ENCODE results near the gene ZCCHC7. TPM values are rescaled to one million over a fixed set of nuclear protein-coding genes. Genes with fewer than 3 reads are reported as not detected.

The ZCCHC7 gene
- polyA plus RNA-seq, 1 donor from 2014 or later = 10.9 TPM

DNA sequence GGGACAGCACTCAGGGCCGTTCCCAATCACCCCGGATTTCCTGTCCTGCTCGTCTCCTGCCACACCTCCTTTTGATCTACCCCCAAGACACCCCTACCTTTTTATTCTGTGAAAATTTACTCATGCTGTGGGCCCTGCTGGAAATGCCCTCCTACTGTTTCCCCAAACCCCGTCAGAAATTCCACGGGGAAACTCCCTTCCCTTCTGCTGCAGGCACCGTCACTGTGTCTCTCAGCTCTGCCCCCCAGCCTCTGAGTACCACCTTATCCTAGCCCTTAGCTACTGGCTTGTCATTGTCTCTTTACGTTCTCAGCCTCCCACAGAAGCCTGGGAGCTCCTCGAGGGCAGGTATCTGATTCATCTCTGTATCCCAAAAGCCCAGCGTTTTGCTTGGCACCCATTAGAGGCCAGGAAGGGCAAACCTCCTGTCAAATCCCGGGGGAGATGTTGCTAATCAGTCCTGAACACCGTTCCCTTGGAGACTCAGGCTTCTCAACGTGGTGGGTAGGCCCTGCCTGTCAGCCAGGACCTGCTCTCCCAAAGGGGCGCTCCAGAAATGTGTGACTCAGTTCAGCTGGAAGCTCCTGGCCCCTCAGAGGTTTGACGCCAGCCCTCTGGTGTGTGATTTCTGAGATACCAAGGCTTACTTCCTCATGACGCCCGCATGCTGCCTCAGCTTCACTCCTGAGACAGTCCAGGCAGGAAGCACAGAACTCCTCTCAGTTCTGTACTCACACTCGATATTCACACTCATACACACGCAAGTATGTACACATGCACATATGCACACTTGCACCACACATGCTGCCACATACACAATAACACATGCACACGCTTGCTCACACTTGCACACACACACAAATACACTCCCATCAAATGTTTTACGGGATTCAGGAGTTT is 251.4 kb downstream of the ZCCHC7 start:
- Histone ChIP-seq H3K79me2 (replicated peaks; ENCODE audit: insufficient read depth, low read length) (no peaks in the 10 kb centered on the region), H3K27me3 (ENCODE audit: insufficient read depth, low read depth, low read length) (no peaks in the 10 kb centered on the region), H3K9me2 (ENCODE audit: insufficient read depth, low read length) (no peaks in the 10 kb centered on the region), H4K20me1 (ENCODE audit: insufficient read depth) (no peaks in the 10 kb centered on the region), H3K4me3 (ENCODE audit: low read length) (no peak overlapping the region), H3K36me3 (ENCODE audit: insufficient read depth, low read length) (no peaks in the 10 kb centered on the region), H3K4me2 (ENCODE audit: low read length) (no peak overlapping the region), H3K27ac (ENCODE audit: low read length) (no peak overlapping the region), H2AFZ (ENCODE audit: low read depth, low read length) (no peak overlapping the region), H3F3A (ENCODE audit: insufficient read depth, low read length, poor library complexity, severe bottlenecking) (no peaks in the 10 kb centered on the region), H3K9me3 (ENCODE audit: low read length) (no peaks in the 10 kb centered on the region), H3K9ac (ENCODE audit: low read length) (no peak overlapping the region)
- TF ChIP-seq RAD21 (conservative IDR thresholded peaks at IDR 0.05) = no peak
- TF ChIP-seq REST (IDR thresholded peaks at IDR 0.05; ENCODE audit: borderline replicate concordance) = no peak
- TF ChIP-seq, protein P1, sequence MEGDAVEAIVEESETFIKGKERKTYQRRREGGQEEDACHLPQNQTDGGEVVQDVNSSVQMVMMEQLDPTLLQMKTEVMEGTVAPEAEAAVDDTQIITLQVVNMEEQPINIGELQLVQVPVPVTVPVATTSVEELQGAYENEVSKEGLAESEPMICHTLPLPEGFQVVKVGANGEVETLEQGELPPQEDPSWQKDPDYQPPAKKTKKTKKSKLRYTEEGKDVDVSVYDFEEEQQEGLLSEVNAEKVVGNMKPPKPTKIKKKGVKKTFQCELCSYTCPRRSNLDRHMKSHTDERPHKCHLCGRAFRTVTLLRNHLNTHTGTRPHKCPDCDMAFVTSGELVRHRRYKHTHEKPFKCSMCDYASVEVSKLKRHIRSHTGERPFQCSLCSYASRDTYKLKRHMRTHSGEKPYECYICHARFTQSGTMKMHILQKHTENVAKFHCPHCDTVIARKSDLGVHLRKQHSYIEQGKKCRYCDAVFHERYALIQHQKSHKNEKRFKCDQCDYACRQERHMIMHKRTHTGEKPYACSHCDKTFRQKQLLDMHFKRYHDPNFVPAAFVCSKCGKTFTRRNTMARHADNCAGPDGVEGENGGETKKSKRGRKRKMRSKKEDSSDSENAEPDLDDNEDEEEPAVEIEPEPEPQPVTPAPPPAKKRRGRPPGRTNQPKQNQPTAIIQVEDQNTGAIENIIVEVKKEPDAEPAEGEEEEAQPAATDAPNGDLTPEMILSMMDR (IDR thresholded peaks at IDR 0.05; ENCODE audit: poor library complexity, severe bottlenecking) = no peak

GRCh38 chr9:37372839-37373238 is 252.5 kb downstream of the ZCCHC7 start:
- no peaks in the 10 kb centered on the region for H3K36me3 ChIP-seq (ENCODE audit: insufficient read depth, low read length)
- no peak overlapping the region for H3K4me3 ChIP-seq (ENCODE audit: low read length)
- H3F3A ChIP-seq (ENCODE audit: insufficient read depth, low read length, poor library complexity, severe bottlenecking) = no peaks in the 10 kb centered on the region
- H3K27me3 ChIP-seq (ENCODE audit: insufficient read depth, low read depth, low read length) = no peaks in the 10 kb centered on the region
- H3K79me2 ChIP-seq (replicated peaks; ENCODE audit: insufficient read depth, low read length) = no peaks in the 10 kb centered on the region
- TF ChIP-seq, protein P1 (IDR thresholded peaks at IDR 0.05; ENCODE audit: poor library complexity, severe bottlenecking) = no peak
- TF ChIP-seq EZH2 (IDR thresholded peaks at IDR 0.05; ENCODE audit: borderline replicate concordance, insufficient read depth, low read length, poor library complexity, severe bottlenecking) = no peak
- TF ChIP-seq SMC3 (conservative IDR thresholded peaks at IDR 0.05; ENCODE audit: poor library complexity) = no peak
- no peak for TF ChIP-seq REST (IDR thresholded peaks at IDR 0.05; ENCODE audit: borderline replicate concordance)
- TF ChIP-seq RAD21 (conservative IDR thresholded peaks at IDR 0.05) = no peak
- no peak for TF ChIP-seq EP300 (conservative IDR thresholded peaks at IDR 0.05; ENCODE audit: poor library complexity, severe bottlenecking)
- TF ChIP-seq MXI1 (conservative IDR thresholded peaks at IDR 0.05; ENCODE audit: poor library complexity, severe bottlenecking) = no peak
- H3K9me2 ChIP-seq (ENCODE audit: insufficient read depth, low read length) = no peaks in the 10 kb centered on the region
- no peak overlapping the region for H3K27ac ChIP-seq (ENCODE audit: low read length)
- H3K9me3 ChIP-seq (ENCODE audit: low read length) = no peaks in the 10 kb centered on the region
- H4K20me1 ChIP-seq (ENCODE audit: insufficient read depth) = no peaks in the 10 kb centered on the region
- H3K4me2 ChIP-seq (ENCODE audit: low read length) = no peak overlapping the region
- no peak overlapping the region for H3K9ac ChIP-seq (ENCODE audit: low read length)
- H2AFZ ChIP-seq (ENCODE audit: low read depth, low read length) = no peak overlapping the region

Measured in neural cell (in vitro differentiated cells).